NCI-H2107 treated with DMSO at 0.1 percent for 48 hours (cell line): Measurements from ENCODE around the gene USP25.

Experiments
- DNase-seq: peaks from one replicate; lab custom pipeline; 2025; ENCODE audit not compliant: unreplicated experiment; lab: John Stamatoyannopoulos, UW

Gene USP25

GRCh38 chr21:15761507-15762100 lies 31.8 kb downstream of the USP25 start:
- no peak for DNase-seq

GRCh38 chr21:15763359-15763758 lies 33.6 kb downstream of the USP25 start:
- DNase-seq: no peak

- no peak for DNase-seq
Observed at GRCh38 chr21:15764878-15765277, 35.1 kb downstream of the USP25 start.

- DNase-seq: no peak
Observed at GRCh38 chr21:15766952-15767603, 37.3 kb downstream of the USP25 start.

GRCh38 chr21:15768045-15768601 lies 38.3 kb downstream of the USP25 start:
- no peak for DNase-seq

- no peak for DNase-seq
Observed at GRCh38 chr21:15768853-15769252, 39.1 kb downstream of the USP25 start.

- DNase-seq: no peak
Observed at GRCh38 chr21:15771311-15771710, 41.5 kb downstream of the USP25 start.

- no peak for DNase-seq
Observed at GRCh38 chr21:15772654-15773053, 42.9 kb downstream of the USP25 start.

GRCh38 chr21:15774590-15774989 lies 44.8 kb downstream of the USP25 start:
- DNase-seq: no peak

GRCh38 chr21:15775291-15775690 lies 45.5 kb downstream of the USP25 start:
- DNase-seq: no peak

GRCh38 chr21:15775981-15776380 lies 46.2 kb downstream of the USP25 start:
- DNase-seq: no peak

- DNase-seq: no peak
Observed at GRCh38 chr21:15776818-15777217, 47.0 kb downstream of the USP25 start.

- no peak for DNase-seq
Observed at GRCh38 chr21:15781986-15782385, 52.2 kb downstream of the USP25 start.

- no peak for DNase-seq
Observed at GRCh38 chr21:15788847-15789523, 59.2 kb downstream of the USP25 start.

GRCh38 chr21:15793109-15793508 lies 63.3 kb downstream of the USP25 start:
- DNase-seq: no peak

GRCh38 chr21:15793550-15794235 lies 63.9 kb downstream of the USP25 start:
- no peak for DNase-seq

GRCh38 chr21:15794277-15794912 lies 64.6 kb downstream of the USP25 start:
- no peak for DNase-seq

GRCh38 chr21:15795533-15795932 lies 65.8 kb downstream of the USP25 start:
- DNase-seq: no peak

- no peak for DNase-seq
Observed at GRCh38 chr21:15797577-15798363, 68.0 kb downstream of the USP25 start.

GRCh38 chr21:15801352-15801863 lies 71.6 kb downstream of the USP25 start:
- no peak for DNase-seq
